Upper lobe of right lung (tissue), 1 donor: ENCODE measurements around the gene FLT3. TPM values are rescaled to one million over a fixed set of nuclear protein-coding genes. Genes with fewer than 3 reads are reported as not detected.

Source experiments
- ATAC-seq: fragments of 200-7000 bp; cut with Tn5 transposase; one replicate; pipeline ENCODE4 v1.9.1; 2020; ENCODE audit warnings: mild to moderate bottlenecking, moderate library complexity
- DNase-seq: peaks from one replicate; pipeline ENCODE4 v3.0.0-alpha.2; 2020
- H3K27ac ChIP-seq: fragments of 200-600 bp; one replicate; pipeline ENCODE4 v1.8.0; 2022
- H3K27me3 ChIP-seq: fragments of 200-600 bp; one replicate; pipeline ENCODE4 v1.8.0; 2022; ENCODE audit warnings: mild to moderate bottlenecking
- H3K36me3 ChIP-seq: fragments of 200-600 bp; one replicate; pipeline ENCODE4 v1.8.0; 2022
- H3K4me1 ChIP-seq: fragments of 200-600 bp; one replicate; pipeline ENCODE4 v1.8.0; 2022
- H3K4me3 ChIP-seq: fragments of 200-600 bp; one replicate; pipeline ENCODE4 v1.8.0; 2022; ENCODE audit warnings: mild to moderate bottlenecking
- H3K9me3 ChIP-seq: fragments of 200-600 bp; one replicate; pipeline ENCODE4 v1.8.0; 2022
- intact Hi-C: fragments of 100-400 bp; cut with DNase I; formaldehyde crosslinking; loops from one replicate; pipeline ENCODE4 v1.11.0; 2022
- total RNA-seq: library from RNA; stranded (reverse); fragmentation: NEBNext Ultra II Directional; extraction: Animal tissue kit (Norgen Biotek cat#: 25700); gene quantifications from one replicate; pipeline ENCODE4 v1.2.1, GENCODE V29; 2021
- TF ChIP-seq, protein P1 (sequence below): fragments of 200-600 bp; IDR thresholded peaks from one replicate; pipeline ENCODE4 v1.8.0; 2022; ENCODE audit warnings: antibody characterized with exemption
- donor health status: DM: no; HTN: yes; CAD: no; lungs with severe emphysema.

Gene FLT3
- total RNA-seq, 1 donor from 2014 or later = 1.1 TPM

DNA sequence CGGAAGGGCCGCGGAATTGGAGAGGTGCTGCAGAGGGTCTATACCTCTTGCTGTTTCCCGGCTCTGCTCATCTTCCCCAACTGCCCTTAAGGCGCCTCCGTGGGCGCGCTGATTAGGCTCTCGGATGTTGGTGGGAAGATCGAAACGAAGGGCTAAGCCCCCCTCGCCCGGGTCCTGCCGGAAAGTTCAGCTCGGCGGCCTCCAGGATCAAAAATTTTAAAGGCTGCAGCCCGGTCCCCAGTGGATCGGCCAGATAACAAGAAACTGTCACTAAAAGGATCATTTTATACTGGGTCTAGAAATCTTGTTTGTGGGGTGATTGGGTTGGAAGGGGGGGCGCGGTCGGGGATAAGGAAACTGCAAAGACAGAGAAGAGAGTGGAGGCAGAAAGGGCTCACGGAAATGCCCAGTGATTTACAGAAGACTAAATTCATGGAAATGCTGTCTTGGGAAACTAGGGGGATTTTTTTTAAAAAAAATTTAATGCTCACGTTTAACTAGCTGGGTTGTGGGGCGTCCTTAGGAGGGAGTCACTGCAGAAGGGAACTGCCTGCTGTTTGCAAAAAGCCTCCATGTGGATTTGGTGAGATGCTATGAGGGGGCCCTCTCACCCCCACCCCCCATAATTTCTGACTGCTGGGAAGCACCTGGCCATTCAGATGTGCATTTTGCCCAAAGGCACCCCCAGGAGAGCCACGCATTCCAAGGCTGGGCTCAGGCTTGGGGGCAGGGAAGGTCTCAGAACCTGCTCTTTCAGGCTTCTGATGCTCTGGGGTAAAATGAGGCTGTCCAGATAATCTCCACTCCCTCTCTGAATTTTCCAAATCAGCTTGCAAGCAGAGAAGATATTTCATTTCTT, 138.9 kb downstream of the FLT3 start:
- Histone ChIP-seq H3K4me3 (peak overlapping the region; percentile 25), H3K27ac (no peak overlapping the region), H3K9me3 (no peaks in the 10 kb centered on the region), H3K36me3 (no peaks in the 10 kb centered on the region), H3K27me3 (peaks cover 95% of the 10 kb centered on the region), H3K4me1 (peaks cover 16% of the 10 kb centered on the region)
- ATAC-seq (no peak), DNase-seq (no peak)
- TF ChIP-seq, protein P1, sequence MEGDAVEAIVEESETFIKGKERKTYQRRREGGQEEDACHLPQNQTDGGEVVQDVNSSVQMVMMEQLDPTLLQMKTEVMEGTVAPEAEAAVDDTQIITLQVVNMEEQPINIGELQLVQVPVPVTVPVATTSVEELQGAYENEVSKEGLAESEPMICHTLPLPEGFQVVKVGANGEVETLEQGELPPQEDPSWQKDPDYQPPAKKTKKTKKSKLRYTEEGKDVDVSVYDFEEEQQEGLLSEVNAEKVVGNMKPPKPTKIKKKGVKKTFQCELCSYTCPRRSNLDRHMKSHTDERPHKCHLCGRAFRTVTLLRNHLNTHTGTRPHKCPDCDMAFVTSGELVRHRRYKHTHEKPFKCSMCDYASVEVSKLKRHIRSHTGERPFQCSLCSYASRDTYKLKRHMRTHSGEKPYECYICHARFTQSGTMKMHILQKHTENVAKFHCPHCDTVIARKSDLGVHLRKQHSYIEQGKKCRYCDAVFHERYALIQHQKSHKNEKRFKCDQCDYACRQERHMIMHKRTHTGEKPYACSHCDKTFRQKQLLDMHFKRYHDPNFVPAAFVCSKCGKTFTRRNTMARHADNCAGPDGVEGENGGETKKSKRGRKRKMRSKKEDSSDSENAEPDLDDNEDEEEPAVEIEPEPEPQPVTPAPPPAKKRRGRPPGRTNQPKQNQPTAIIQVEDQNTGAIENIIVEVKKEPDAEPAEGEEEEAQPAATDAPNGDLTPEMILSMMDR = no peak
- intact Hi-C loops = no loop called here

DNA sequence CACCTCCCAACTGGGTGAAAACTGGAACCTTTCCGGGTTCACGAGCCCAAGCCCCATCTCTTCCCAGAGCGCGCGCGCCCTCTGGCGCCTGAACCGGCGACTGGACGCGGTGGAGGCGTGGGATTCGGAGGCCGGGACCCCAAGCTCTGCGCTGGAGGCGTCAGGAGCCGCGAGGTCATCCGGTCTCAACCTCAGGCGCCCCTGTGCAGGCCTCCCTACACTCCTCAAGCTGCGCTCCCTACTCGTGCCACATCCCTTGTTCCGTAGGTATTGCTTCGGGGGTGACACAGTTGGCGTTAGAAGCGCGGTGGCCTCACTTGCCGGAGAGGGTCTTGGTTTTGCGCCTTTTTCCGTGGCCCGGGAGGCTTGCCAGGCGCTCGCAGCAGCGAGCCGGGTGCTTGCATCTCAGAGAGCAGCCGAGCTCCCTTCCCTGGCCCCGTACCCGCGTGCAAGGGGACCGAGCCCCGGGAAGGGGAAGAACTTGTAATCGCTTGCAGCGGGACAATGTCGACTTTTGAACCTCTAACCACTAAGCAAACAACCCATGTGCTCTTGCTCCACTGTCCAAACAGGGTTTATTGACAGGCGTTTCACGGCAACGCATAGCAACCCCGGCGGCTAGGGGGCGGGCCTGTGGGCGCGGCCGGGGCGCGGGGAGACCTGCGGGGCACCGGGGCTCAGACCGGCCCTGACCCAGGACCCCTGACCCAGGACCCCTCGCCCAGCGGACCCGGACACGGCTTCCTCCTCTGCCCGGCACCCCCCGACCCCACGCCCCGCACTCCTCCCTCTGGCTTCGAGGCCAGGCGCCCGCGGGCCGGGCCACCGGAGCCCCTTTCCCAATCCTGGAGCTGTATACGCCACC, 139.8 kb downstream of the FLT3 start:
- Histone ChIP-seq H3K27ac (no peak overlapping the region), H3K27me3 (peaks cover 95% of the 10 kb centered on the region), H3K9me3 (no peaks in the 10 kb centered on the region), H3K4me3 (peak overlapping the region; percentile 25), H3K4me1 (peaks cover 16% of the 10 kb centered on the region), H3K36me3 (no peaks in the 10 kb centered on the region)
- intact Hi-C loops = no loop called here
- DNase-seq (peak; percentile 81), ATAC-seq (peak; percentile 93)
- TF ChIP-seq, protein P1 = peak; percentile 36

DNA sequence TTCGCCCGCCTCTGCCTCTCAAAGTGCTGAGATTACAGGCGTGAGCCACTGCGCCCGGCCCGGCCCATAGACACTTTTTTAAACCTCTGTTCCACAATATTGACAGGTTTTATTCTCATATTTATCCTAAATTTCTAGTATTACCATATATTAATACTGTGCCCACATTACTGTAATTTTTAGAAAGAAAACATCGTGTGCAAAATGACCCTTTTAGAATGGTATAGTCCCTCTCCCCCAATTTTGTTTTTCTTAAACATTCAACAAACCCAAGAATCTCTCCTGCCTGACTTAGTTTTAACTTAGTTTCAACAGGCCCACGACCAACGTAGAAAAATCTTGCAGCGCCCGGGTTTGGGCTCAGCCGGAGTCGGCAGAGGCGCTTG, 140.4 kb downstream of the FLT3 start:
- ATAC-seq (no peak), DNase-seq (no peak)
- H3K9me3 ChIP-seq = no peaks in the 10 kb centered on the region
- H3K27me3 ChIP-seq = peaks cover 95% of the 10 kb centered on the region
- no peak overlapping the region for H3K27ac ChIP-seq
- peaks cover 16% of the 10 kb centered on the region for H3K4me1 ChIP-seq
- TF ChIP-seq, protein P1 = no peak
- H3K4me3 ChIP-seq = peak overlapping the region; percentile 25
- intact Hi-C loops = no loop called here
- H3K36me3 ChIP-seq = no peaks in the 10 kb centered on the region

DNA sequence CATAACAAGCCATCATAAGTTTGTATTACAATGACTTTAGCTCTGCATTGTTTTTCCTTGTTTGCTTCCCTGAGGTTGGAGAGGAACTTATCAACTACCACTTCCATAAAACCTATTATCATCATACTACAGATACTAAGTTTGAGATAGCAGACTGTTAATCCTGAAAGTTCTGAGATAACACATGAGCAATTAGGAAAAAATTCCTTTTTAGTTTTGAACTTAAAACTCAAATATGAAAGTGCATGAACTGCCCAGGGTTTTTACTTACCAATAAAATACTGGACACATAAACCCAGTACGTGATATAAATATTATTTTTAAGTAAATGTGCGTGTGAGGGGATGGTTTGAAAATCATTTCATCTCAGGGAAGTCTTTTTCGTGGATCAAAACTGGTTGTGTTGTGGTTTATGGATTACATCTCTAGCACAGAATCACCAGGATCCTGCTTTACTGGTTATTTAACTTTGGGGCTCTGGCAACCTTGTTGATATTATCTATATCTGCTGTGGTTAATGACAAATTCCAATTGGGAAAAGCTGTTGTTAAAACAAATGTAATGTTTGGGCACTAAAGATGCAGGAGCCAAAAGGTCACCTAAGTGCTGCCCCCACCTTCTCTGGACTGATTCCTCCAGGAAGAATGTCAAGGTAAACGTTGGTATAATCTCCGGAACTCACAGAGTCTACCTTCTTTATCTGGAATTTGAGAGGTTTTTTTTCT, 143.6 kb downstream of the FLT3 start:
- peaks cover 96% of the 10 kb centered on the region for H3K27me3 ChIP-seq
- peaks cover 31% of the 10 kb centered on the region for H3K4me1 ChIP-seq
- no peaks in the 10 kb centered on the region for H3K9me3 ChIP-seq
- intact Hi-C loops = no loop called here
- H3K36me3 ChIP-seq = no peaks in the 10 kb centered on the region
- H3K27ac ChIP-seq = no peak overlapping the region
- DNase-seq (no peak), ATAC-seq (no peak)
- H3K4me3 ChIP-seq = no peak overlapping the region
- TF ChIP-seq, protein P1 = no peak

DNA sequence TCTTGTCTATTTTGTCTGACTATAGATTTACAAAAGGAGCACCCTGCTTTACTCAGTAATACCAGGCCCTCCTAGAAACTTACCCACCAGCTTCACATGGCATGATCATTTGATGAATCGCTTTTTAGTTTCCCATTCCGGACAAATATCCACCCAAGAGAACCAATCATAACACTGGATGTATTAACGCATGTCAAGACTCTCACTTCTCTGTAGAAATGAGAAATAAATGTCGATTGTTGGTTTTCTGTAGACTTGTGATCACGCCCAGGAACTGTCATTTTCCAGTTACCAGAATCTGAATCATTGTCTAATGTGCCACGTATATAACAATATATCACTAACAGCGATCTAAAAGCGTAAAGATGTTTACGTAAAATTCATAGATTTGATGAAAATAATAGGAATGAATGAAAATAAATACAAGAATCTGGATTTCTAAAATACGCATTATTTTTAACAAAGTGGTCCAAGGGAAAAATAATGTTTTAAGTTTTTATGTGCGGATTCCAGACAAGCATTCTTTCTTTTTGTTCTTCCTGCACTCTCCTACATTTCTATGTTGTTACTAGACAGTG, 145.3 kb downstream of the FLT3 start:
- ATAC-seq (no peak), DNase-seq (no peak)
- no peaks in the 10 kb centered on the region for H3K9me3 ChIP-seq
- peaks cover 20% of the 10 kb centered on the region for H3K4me1 ChIP-seq
- no peak overlapping the region for H3K4me3 ChIP-seq
- intact Hi-C loops = no loop called here
- peaks cover 93% of the 10 kb centered on the region for H3K27me3 ChIP-seq
- no peak overlapping the region for H3K27ac ChIP-seq
- TF ChIP-seq, protein P1 = no peak
- H3K36me3 ChIP-seq = no peaks in the 10 kb centered on the region
